DND-41 (cell line): ENCODE results near the gene ESCO1.

Experiments used
- ATAC-seq: fragments of 200-7000 bp; cut with Tn5 transposase; 3 replicates; pipeline ENCODE4 v1.9.1; 2021; ENCODE audit warnings: low read depth; ENCODE audit not compliant: insufficient read depth
- DNase-seq: peaks from one replicate; pipeline ENCODE4 v3.0.0-alpha.2; 2020
- H2AFZ ChIP-seq: 2 replicates; pipeline ENCODE4 v1.6.0; 2012; ENCODE audit warnings: low read depth, low read length
- H3K27ac ChIP-seq: 2 replicates; pipeline ENCODE4 v1.5.1; 2012; ENCODE audit warnings: low read length, inconsistent platforms
- H3K27me3 ChIP-seq: fragments of 200-600 bp; sonication (generic); 2 replicates; pipeline ENCODE4 v1.6.0; 2012; ENCODE audit warnings: low read length, mild to moderate bottlenecking, inconsistent platforms; ENCODE audit not compliant: insufficient read depth, poor library complexity
- H3K36me3 ChIP-seq: 2 replicates; pipeline ENCODE4 v1.5.1; 2012; ENCODE audit warnings: low read length, inconsistent platforms; ENCODE audit not compliant: insufficient read depth
- H3K4me1 ChIP-seq: 2 replicates; pipeline ENCODE4 v1.5.1; 2012; ENCODE audit warnings: mild to moderate bottlenecking, low read length; ENCODE audit not compliant: insufficient read depth
- H3K4me2 ChIP-seq: 2 replicates; pipeline ENCODE4 v1.6.0; 2012; ENCODE audit warnings: mild to moderate bottlenecking, moderate library complexity, low read length, inconsistent platforms; ENCODE audit not compliant: insufficient read depth
- H3K4me3 ChIP-seq, 2 experiments: fragments of 200-600 bp in 1 of 2; shearing (Covaris generic) in 1 of 2; 2 replicates each; pipeline ENCODE4 v1.5.1; 2012 to 2016; ENCODE audit warnings: inconsistent platforms in 2 of 2, low read length in 2 of 2, mild to moderate bottlenecking in 2 of 2, low read depth in 1 of 2, moderate library complexity in 1 of 2
- H3K79me2 ChIP-seq: 2 replicates; pipeline ENCODE4 v1.6.0; 2012; ENCODE audit warnings: low read length, inconsistent platforms; ENCODE audit not compliant: insufficient read depth
- H3K9ac ChIP-seq: 2 replicates; pipeline ENCODE4 v1.6.0; 2012; ENCODE audit warnings: low read depth, mild to moderate bottlenecking, inconsistent platforms, low read length, moderate library complexity
- H3K9me3 ChIP-seq: 2 replicates; pipeline ENCODE4 v1.5.1; 2012; ENCODE audit warnings: low read length, moderate library complexity, mild to moderate bottlenecking, inconsistent platforms; ENCODE audit not compliant: insufficient read depth, severe bottlenecking
- H4K20me1 ChIP-seq: 2 replicates; pipeline ENCODE4 v1.6.0; 2012; ENCODE audit warnings: low read length; ENCODE audit not compliant: insufficient read depth
- CTCF ChIP-seq: IDR thresholded peaks from 2 replicates; pipeline ENCODE4 v1.5.1; 2012; ENCODE audit warnings: borderline replicate concordance, low read length, moderate library complexity, mild to moderate bottlenecking; ENCODE audit not compliant: poor library complexity, severe bottlenecking; ENCODE audit errors: extremely low read depth
- EZH2 ChIP-seq: IDR thresholded peaks from 3 replicates; pipeline ENCODE4 v1.6.1; 2012; ENCODE audit warnings: borderline replicate concordance, low read depth, mild to moderate bottlenecking, moderate library complexity, low read length, inconsistent platforms; ENCODE audit not compliant: severe bottlenecking

The ESCO1 gene

GRCh38 chr18:21489919-21490495 lies 110.5 kb downstream of the ESCO1 start:
- Histone ChIP-seq H3K9ac (no peak overlapping the region), H2AFZ (no peak overlapping the region), H3K4me1 (no peaks in the 10 kb centered on the region), H3K79me2 (no peaks in the 10 kb centered on the region), H3K36me3 (no peaks in the 10 kb centered on the region), H3K27me3 (no peaks in the 10 kb centered on the region), H4K20me1 (no peaks in the 10 kb centered on the region), H3K9me3 (no peaks in the 10 kb centered on the region), H3K4me3 (no peak overlapping the region), H3K4me2 (no peak overlapping the region), H3K27ac (no peak overlapping the region)
- ATAC-seq = 0 out of 3 replicates have a peak, but pooled peaks have one; percentile 31
- DNase-seq = no peak
- TF ChIP-seq CTCF (no peak), EZH2 (no peak)

GRCh38 chr18:21489119-21489750 lies 111.3 kb downstream of the ESCO1 start:
- Histone ChIP-seq H3K4me3 (no peak overlapping the region), H3K27me3 (no peaks in the 10 kb centered on the region), H3K4me1 (no peaks in the 10 kb centered on the region), H3K36me3 (no peaks in the 10 kb centered on the region), H3K27ac (no peak overlapping the region), H3K9me3 (no peaks in the 10 kb centered on the region), H4K20me1 (no peaks in the 10 kb centered on the region), H3K9ac (no peak overlapping the region), H3K4me2 (no peak overlapping the region), H2AFZ (no peak overlapping the region), H3K79me2 (no peaks in the 10 kb centered on the region)
- TF ChIP-seq EZH2 (no peak), CTCF (peak; percentile 89)
- peak; percentile 79 for ATAC-seq
- DNase-seq = peak; percentile 55

- Histone ChIP-seq H3K4me1 (no peaks in the 10 kb centered on the region), H3K4me3 (no peak overlapping the region), H3K4me2 (no peak overlapping the region), H3K27me3 (no peaks in the 10 kb centered on the region), H3K9ac (no peak overlapping the region), H2AFZ (no peak overlapping the region), H3K36me3 (no peaks in the 10 kb centered on the region), H3K9me3 (no peaks in the 10 kb centered on the region), H3K79me2 (no peaks in the 10 kb centered on the region), H4K20me1 (no peaks in the 10 kb centered on the region), H3K27ac (no peak overlapping the region)
- ATAC-seq (no peak), DNase-seq (no peak)
- TF ChIP-seq EZH2 = no peak
- no peak for TF ChIP-seq CTCF
These were observed 113.5 kb downstream of the ESCO1 start for GRCh38 chr18:21486905-21487437.
